Measurements from ENCODE around the gene LAMTOR2.

DNA sequence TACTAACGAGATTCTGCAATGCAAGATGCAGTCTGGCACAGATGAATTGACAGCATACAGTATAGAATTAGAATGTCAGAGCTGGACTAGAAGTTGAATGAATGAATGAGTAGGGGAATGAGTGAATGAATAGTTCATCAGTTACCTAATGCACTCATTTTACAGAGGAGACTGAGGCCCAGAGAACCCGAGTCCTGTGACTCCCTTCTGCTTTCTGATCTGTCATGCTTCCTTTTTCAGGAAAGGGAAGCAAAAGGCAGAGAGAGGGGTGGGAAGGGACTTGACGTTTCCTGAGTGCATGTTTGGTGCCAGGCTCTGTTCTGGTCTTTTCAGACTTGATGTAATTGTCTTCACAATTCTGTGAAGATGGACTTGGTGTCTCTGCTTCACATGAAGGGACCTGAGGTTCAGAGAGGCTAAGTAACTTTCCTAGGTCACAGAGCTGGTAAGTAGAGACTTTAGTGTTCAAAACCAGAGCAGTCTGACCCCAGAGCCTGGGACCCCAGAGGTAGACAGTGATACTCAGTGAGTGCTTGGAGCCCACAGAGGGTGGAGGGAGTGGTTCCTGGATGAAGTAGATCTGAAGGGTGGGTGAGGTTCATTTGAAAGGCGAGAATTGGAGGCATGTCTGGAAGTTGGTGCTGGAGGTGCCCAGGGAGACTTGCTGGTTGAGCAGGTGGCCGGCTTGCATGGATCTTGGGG is 35.7 kb downstream of the LAMTOR2 start:
- TF ChIP-seq, protein P1, sequence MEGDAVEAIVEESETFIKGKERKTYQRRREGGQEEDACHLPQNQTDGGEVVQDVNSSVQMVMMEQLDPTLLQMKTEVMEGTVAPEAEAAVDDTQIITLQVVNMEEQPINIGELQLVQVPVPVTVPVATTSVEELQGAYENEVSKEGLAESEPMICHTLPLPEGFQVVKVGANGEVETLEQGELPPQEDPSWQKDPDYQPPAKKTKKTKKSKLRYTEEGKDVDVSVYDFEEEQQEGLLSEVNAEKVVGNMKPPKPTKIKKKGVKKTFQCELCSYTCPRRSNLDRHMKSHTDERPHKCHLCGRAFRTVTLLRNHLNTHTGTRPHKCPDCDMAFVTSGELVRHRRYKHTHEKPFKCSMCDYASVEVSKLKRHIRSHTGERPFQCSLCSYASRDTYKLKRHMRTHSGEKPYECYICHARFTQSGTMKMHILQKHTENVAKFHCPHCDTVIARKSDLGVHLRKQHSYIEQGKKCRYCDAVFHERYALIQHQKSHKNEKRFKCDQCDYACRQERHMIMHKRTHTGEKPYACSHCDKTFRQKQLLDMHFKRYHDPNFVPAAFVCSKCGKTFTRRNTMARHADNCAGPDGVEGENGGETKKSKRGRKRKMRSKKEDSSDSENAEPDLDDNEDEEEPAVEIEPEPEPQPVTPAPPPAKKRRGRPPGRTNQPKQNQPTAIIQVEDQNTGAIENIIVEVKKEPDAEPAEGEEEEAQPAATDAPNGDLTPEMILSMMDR (IDR thresholded peaks at IDR 0.05 in 2 of 3, conservative IDR thresholded peaks at IDR 0.05 in 1 of 3; ENCODE audit: insufficient read depth in 2 of 3, low read depth in 1 of 3, low read length in 3 of 3), result no peak
- no peak for TF ChIP-seq TBL1XR1 (IDR thresholded peaks at IDR 0.05; ENCODE audit: low read length in 2 of 2)
